Activated T-cell treated with anti-CD3 and anti-CD28 coated beads, Interleukin-2, amount 50 U/mL, for 24 hours (primary cell): ENCODE measurements around the gene EMP2.
"Not testable (repeated sequence)": the region's sequence is repeated elsewhere in the genome, so short reads cannot be mapped to it uniquely, and the experiment has no call there.

ENCODE experiments used
- DNase-seq: peaks from one replicate; pipeline ENCODE4 v3.0.0-alpha.2; 2020
- H3K27ac Mint-ChIP-seq: 2 replicates; pipeline ENCODE4 v1.8.0; 2020; ENCODE audit warnings: mild to moderate bottlenecking, mixed read lengths
- H3K27me3 Mint-ChIP-seq: 2 replicates; pipeline ENCODE4 v1.8.0; 2020; ENCODE audit warnings: mixed read lengths
- H3K36me3 Mint-ChIP-seq: 2 replicates; pipeline ENCODE4 v1.8.0; 2020; ENCODE audit warnings: low read depth, mixed read lengths
- H3K4me1 Mint-ChIP-seq: 2 replicates; pipeline ENCODE4 v1.8.0; 2020; ENCODE audit warnings: low read depth, mixed read lengths
- H3K4me3 Mint-ChIP-seq: 2 replicates; pipeline ENCODE4 v1.8.0; 2020; ENCODE audit warnings: mild to moderate bottlenecking, moderate library complexity, mixed read lengths
- H3K9me3 Mint-ChIP-seq: 2 replicates; pipeline ENCODE4 v1.8.0; 2020; ENCODE audit warnings: mixed read lengths

Gene EMP2

GRCh38 chr16:10520869-10521578 lies 59.4 kb downstream of the EMP2 start:
- peaks cover 17% of the 10 kb centered on the region for H3K27me3 Mint-ChIP-seq
- H3K36me3 Mint-ChIP-seq: no peaks in the 10 kb centered on the region
- H3K4me1 Mint-ChIP-seq: peaks cover 2% of the 10 kb centered on the region
- no peak overlapping the region for H3K4me3 Mint-ChIP-seq
- H3K9me3 Mint-ChIP-seq: no peaks in the 10 kb centered on the region
- DNase-seq: no peak
- no peak overlapping the region for H3K27ac Mint-ChIP-seq

GRCh38 chr16:10519929-10520868 lies 60.2 kb downstream of the EMP2 start:
- H3K4me3 Mint-ChIP-seq: no peak overlapping the region
- H3K9me3 Mint-ChIP-seq: no peaks in the 10 kb centered on the region
- H3K27ac Mint-ChIP-seq: no peak overlapping the region
- no peak for DNase-seq
- peaks cover 17% of the 10 kb centered on the region for H3K27me3 Mint-ChIP-seq
- peaks cover 2% of the 10 kb centered on the region for H3K4me1 Mint-ChIP-seq
- no peaks in the 10 kb centered on the region for H3K36me3 Mint-ChIP-seq

GRCh38 chr16:10519297-10519696 lies 61.1 kb downstream of the EMP2 start:
- Mint-ChIP-seq H3K9me3 (no peaks in the 10 kb centered on the region), H3K4me1 (peaks cover 2% of the 10 kb centered on the region), H3K36me3 (no peaks in the 10 kb centered on the region), H3K27me3 (peaks cover 18% of the 10 kb centered on the region), H3K4me3 (no peak overlapping the region), H3K27ac (no peak overlapping the region)
- DNase-seq: no peak

DNA sequence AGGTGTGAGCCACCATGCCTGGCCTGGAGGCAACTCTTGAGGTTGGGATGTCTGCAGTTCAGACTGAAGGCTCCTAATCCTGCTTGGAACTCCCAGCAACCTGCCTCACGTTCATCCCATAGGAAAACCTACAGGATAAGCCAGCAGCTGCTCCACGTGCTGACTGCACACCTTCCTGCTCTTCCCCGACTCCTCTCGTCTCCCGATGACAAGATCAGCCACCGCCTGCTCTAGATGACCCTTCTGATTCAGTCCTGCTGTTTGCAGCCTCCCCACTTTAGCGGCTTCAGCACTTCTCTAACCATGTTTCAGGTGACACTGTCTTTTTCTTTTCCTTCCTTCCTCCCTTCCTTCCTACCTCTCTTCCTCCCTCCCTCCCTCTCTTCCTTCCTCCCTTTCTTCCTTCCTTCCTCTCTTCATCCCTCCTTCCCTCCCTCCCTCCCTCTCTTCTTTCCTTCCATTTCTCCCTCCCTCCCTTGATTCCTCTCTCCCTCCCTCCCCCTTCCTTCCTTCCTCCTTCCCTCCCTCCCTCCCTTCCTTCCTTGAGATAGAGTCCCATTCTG lies 61.8 kb downstream of the EMP2 start:
- Mint-ChIP-seq H3K4me1 (peaks cover 2% of the 10 kb centered on the region), H3K36me3 (no peaks in the 10 kb centered on the region), H3K4me3 (no peak overlapping the region), H3K27ac (no peak overlapping the region), H3K9me3 (no peaks in the 10 kb centered on the region), H3K27me3 (peaks cover 23% of the 10 kb centered on the region)
- DNase-seq: no peak

DNA sequence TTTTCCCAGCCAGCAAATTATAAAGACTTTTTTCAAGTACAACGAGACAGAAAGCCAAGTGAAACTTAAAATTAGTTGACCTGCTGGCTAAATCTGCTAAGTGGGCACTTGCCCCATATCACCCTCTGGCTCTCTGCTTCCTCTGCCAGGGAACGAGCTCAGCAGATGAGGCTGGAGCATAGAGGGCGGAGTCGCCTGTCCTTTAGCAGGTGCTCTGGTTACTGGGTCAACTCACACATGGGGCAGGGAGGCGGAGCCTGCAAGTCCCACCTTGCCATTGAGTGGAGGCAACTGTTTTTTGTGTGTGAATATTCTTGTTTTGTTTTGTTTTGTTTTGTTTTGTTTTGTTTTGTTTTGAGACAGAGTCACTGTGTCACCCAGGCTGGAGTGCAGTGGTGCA lies 62.5 kb downstream of the EMP2 start:
- Mint-ChIP-seq H3K9me3 (no peaks in the 10 kb centered on the region), H3K4me1 (peaks cover 2% of the 10 kb centered on the region), H3K36me3 (no peaks in the 10 kb centered on the region), H3K27ac (no peak overlapping the region), H3K27me3 (peaks cover 26% of the 10 kb centered on the region), H3K4me3 (no peak overlapping the region)
- no peak for DNase-seq

DNA sequence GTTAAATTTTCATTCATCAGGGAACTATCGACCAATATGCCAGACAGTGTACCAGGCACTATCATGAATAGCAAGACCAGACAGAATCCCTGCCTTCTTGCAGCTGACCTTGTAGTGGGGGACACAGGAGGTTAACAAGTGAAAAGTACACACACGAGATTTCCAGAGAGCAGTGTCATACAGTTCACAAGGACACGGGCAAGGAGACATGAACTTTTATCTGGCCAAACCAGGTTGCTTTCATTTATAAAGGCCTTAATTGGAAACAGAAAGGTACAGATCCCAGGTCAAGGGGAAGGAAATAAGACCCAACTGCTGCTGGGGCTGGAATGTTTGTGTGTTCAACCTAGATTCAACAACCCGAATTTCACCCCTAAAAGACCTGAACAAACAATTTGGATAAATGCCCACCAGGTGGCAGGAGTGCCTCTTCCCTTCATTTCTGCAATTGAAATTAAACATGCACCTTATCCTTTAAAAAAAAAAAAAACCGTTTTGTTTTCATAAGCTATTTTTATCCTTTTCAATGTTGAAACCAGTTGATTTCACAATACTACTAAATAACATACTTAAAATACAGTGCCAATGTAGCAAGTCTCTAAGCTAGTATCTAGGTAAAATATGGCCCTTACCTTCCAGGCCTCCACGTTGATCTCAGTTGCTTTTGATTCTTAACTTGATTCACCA lies 65.9 kb downstream of the EMP2 start:
- DNase-seq: peak; percentile 42
- Mint-ChIP-seq H3K27ac (no peak overlapping the region), H3K4me3 (no peak overlapping the region), H3K36me3 (no peaks in the 10 kb centered on the region), H3K4me1 (peaks cover 23% of the 10 kb centered on the region), H3K27me3 (peaks cover 9% of the 10 kb centered on the region), H3K9me3 (no peaks in the 10 kb centered on the region)

DNA sequence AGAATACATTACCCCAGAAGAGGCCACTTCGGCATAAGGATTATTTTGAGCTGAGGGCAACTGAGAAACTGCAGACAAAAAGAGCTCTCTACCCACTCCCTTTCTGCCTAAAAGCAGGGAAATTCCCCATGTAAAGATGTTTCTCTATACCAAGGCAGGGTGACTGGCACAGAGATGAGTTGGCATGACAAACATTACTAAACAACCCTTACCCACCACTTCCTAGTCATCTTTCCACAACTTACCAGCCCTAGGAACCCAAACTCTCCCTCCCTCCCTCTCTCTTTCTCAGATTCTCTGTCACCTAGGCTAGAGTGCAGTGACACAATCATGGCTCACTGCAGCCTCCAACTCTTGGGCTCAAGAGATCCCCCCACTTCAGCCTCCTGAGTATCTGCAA lies 68.6 kb downstream of the EMP2 start:
- Mint-ChIP-seq H3K9me3 (no peaks in the 10 kb centered on the region), H3K27ac (peak overlapping the region; percentile 82), H3K4me1 (peaks cover 25% of the 10 kb centered on the region), H3K27me3 (peaks cover 9% of the 10 kb centered on the region), H3K36me3 (no peaks in the 10 kb centered on the region), H3K4me3 (no peak overlapping the region)
- DNase-seq: no peak

DNA sequence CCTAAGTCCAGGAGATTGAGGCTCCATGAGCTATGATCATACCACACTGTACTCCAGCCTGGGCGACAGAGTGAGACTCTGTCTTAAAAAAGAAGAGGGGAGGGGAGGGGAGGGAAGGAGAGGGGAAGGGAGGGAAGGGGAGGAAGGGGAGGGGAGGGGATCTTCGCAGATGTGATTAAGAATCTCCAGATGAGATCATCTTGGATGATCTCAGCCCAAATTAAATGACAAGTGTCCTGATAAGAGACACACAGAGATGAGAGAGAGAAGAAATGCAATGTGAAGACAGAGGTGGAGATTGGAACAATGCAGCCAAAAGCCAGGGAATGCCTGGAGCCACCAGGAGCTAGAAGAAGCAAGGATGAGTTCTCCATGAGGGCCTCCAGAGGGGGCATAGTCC lies 70.1 kb downstream of the EMP2 start:
- Mint-ChIP-seq H3K36me3 (no peaks in the 10 kb centered on the region), H3K9me3 (no peaks in the 10 kb centered on the region), H3K4me1 (peaks cover 25% of the 10 kb centered on the region), H3K27me3 (peaks cover 9% of the 10 kb centered on the region), H3K4me3 (no peak overlapping the region), H3K27ac (peak overlapping the region; percentile 82)
- DNase-seq: no peak

DNA sequence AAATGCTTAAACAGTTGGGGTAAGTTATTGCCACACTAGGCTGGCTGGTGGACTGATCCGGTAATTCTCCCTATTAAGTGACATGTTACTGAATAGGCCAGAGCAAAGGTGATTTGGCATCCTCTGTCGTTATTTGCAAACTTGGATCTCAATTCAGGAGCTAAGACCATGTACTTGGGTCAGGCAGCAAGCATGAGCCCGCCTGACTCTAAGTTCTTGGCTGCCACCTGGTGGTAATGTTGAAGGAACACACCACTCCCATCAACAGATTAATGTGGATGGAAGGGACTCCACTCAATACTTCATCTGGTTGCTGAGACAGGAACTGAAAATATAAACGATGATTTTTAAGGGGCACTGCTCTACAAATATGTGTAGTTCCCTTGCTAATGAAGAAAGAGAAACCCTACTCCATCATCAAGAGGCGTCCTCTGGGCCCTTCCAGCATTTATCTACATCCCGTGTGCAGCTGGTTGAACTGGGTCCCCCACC lies 70.8 kb downstream of the EMP2 start:
- peaks cover 9% of the 10 kb centered on the region for H3K27me3 Mint-ChIP-seq
- H3K9me3 Mint-ChIP-seq: no peaks in the 10 kb centered on the region
- H3K36me3 Mint-ChIP-seq: no peaks in the 10 kb centered on the region
- H3K4me1 Mint-ChIP-seq: peaks cover 27% of the 10 kb centered on the region
- H3K27ac Mint-ChIP-seq: no peak overlapping the region
- no peak overlapping the region for H3K4me3 Mint-ChIP-seq
- DNase-seq: peak; percentile 48

- DNase-seq, H3K9me3 Mint-ChIP-seq, H3K27ac Mint-ChIP-seq, H3K27me3 Mint-ChIP-seq, H3K4me3 Mint-ChIP-seq, H3K36me3 Mint-ChIP-seq: not testable (repeated sequence)
- peaks cover 14% of the 10 kb centered on the region for H3K4me1 Mint-ChIP-seq
Observed at GRCh38 chr16:10505286-10505685, 75.1 kb downstream of the EMP2 start.

DNA sequence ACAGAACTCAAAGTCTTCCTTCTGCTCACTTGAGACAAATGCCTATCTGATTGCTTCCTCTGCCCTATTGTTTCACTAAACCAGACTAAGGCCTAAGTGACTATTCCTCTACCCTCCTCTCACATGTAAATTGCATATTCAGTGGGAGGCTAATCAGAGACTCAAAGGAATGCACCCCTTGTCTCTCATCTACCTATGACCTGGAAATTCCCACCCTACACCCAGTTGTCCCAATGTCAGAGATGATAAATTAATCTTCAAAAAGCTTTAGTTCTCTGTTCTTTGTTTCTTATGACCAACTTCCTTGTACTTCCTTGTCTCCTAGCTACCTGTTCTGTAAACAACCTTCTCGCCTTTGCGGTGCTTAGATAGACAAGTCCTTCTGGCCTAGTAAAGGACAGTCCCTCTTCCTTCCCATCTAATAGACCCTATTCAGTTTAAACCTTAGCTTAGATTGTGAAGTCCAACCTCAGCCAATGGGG lies 76.0 kb downstream of the EMP2 start:
- Mint-ChIP-seq H3K36me3 (no peaks in the 10 kb centered on the region), H3K4me1 (peaks cover 8% of the 10 kb centered on the region), H3K4me3 (no peak overlapping the region), H3K9me3 (no peaks in the 10 kb centered on the region), H3K27me3 (no peaks in the 10 kb centered on the region), H3K27ac (no peak overlapping the region)
- no peak for DNase-seq

GRCh38 chr16:10502776-10503175 lies 77.6 kb downstream of the EMP2 start:
- H3K36me3 Mint-ChIP-seq: no peaks in the 10 kb centered on the region
- H3K4me3 Mint-ChIP-seq: no peak overlapping the region

DNA sequence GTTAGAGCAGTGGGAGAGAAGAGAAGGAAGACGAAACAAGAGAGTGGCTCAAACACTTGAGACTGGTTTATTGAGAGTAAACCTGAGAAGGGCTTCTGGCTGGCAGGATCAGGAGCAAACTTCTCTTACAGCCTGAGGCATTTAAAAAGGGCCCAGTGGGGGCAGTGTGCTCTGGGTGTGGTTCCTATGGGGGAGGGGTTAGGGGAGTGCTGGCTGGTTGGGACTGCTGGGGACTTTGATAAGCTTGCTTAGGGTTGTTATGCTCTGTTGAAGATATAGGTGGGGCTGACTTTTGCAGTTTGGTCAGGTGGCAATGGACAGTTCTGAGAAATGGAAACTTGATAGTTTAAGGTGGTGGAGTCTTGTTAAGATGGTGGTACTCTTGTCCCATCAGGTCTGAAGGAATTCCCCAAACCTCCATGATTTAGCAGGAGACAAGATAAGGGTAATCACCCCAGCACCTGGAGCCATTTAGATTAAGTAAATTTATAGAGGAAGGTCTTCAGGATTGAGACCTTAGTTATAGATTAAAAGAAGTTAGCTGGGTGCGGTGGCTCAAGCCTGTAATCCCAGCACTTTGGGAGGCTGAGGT lies 79.3 kb downstream of the EMP2 start:
- peaks cover 7% of the 10 kb centered on the region for H3K4me1 Mint-ChIP-seq
- H3K36me3 Mint-ChIP-seq: no peaks in the 10 kb centered on the region
- DNase-seq: no peak
- no peak overlapping the region for H3K4me3 Mint-ChIP-seq
- H3K27me3 Mint-ChIP-seq: no peaks in the 10 kb centered on the region
- no peak overlapping the region for H3K27ac Mint-ChIP-seq
- peaks cover 4% of the 10 kb centered on the region for H3K9me3 Mint-ChIP-seq

More at GRCh38 chr16:10502776-10503175, 77.6 kb downstream of the EMP2 start:
- H3K27me3 Mint-ChIP-seq: no peaks in the 10 kb centered on the region
- H3K4me1 Mint-ChIP-seq: peaks cover 7% of the 10 kb centered on the region
- H3K27ac Mint-ChIP-seq: no peak overlapping the region
- no peaks in the 10 kb centered on the region for H3K9me3 Mint-ChIP-seq
- DNase-seq: no peak

DNA sequence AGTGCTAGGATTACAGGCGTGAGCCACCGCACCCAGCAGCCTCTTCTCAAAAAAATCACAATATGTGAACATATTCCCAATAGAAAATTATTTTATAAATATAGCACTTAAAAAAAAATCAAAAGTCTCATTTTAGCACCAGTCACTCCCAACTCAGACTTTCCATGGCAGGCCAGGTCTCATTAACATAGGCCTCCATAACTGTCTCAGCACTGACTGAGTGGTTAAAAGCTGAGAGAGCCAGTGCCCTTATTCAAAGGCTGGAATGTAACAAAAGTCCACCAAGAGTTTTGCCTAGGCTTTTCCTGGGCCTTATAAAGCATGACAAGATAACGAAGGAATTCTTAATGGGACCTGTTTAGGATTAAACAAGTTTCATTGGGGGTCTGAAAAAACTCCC lies 79.8 kb downstream of the EMP2 start:
- no peak for DNase-seq
- no peak overlapping the region for H3K4me3 Mint-ChIP-seq
- H3K36me3 Mint-ChIP-seq: no peaks in the 10 kb centered on the region
- H3K27ac Mint-ChIP-seq: no peak overlapping the region
- no peaks in the 10 kb centered on the region for H3K27me3 Mint-ChIP-seq
- H3K9me3 Mint-ChIP-seq: peaks cover 7% of the 10 kb centered on the region
- peaks cover 7% of the 10 kb centered on the region for H3K4me1 Mint-ChIP-seq
